Ectodermal cell (in vitro differentiated cells): ENCODE data around the gene ASXL1.
A peak's percentile ranks its signal among the peaks of the same experiment; 100 is the strongest.

Experiments
- H3K27ac ChIP-seq: 2 replicates; pipeline ENCODE4 v1.7.0; 2013; ENCODE audit warnings: mild to moderate bottlenecking, low read depth, low read length; ENCODE audit not compliant: insufficient read depth, poor library complexity, severe bottlenecking
- H3K27me3 ChIP-seq: 2 replicates; pipeline ENCODE4 v1.7.0; 2013; ENCODE audit warnings: mild to moderate bottlenecking, low read length; ENCODE audit not compliant: insufficient read depth, control insufficient read depth, poor library complexity, severe bottlenecking
- H3K36me3 ChIP-seq: one replicate; pipeline ENCODE4 v1.7.0; 2013; ENCODE audit warnings: low read length; ENCODE audit not compliant: control insufficient read depth, insufficient read depth
- H3K4me1 ChIP-seq: one replicate; pipeline ENCODE4 v1.7.0; 2013; ENCODE audit warnings: low read length; ENCODE audit not compliant: control insufficient read depth, insufficient read depth
- H3K4me3 ChIP-seq: 2 replicates; pipeline ENCODE4 v1.7.0; 2013; ENCODE audit warnings: low read depth, low read length, control low read depth; ENCODE audit not compliant: insufficient read depth
- H3K9me3 ChIP-seq: 2 replicates; pipeline ENCODE4 v1.7.0; 2013; ENCODE audit warnings: mild to moderate bottlenecking, low read length, moderate library complexity; ENCODE audit not compliant: control insufficient read depth
- WGBS, 2 experiments: methylation state at CpG; one replicate each; pipeline ENCODE4 v1.1.7; 2013; ENCODE audit warnings: missing lambda C conversion rate in 2 of 2; 5-methylcytosine and 5-hydroxymethylcytosine counted together

The ASXL1 gene

DNA sequence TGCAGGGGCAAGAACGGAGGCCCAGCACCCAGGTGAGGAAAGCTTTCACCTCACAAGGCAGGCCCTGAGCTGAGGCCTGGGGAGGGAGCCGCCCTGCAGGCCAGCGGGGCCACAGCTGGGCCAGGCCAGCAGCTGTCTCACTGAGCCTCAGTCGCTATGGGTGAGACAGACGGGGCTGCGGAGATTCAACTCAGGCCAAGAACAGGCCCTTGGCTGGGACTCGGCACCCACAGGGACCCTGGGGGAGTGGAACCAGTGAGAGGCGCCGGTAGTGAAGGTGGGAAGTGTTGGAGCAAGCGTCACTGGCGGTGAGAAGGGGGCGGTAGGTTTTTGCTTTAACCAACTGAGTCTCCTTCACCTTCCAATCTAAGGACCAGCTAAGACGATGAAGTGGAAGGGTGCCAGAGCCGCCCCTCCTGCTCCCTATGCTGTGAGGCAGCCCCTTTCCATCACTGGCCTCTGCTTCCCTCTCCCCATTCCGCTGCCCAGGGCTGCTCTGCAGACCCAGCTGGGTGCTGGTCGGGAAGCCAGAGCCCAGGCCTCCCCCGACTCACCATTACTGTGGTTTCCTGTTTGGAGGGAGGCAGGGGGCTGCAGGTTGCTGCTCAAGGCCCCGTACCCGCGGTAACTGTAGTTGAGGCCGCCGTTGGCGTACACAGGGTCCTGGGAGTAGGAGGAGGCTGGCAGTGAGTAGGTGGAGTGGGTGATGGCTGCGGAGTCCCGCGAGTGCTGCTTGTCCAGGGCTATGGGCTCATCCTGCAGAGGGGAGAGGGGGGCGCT, 93.7 kb downstream of the ASXL1 start:
- WGBS, 2 experiments: 93 to 94% methylated on average over 27 of the region's 27 CpGs
- H3K4me1 ChIP-seq: peaks cover 10% of the 10 kb centered on the region

GRCh38 chr20:32452776-32453466, 94.8 kb downstream of the ASXL1 start:
- 96% methylated on average over 24 of the region's 24 CpGs for WGBS, 2 experiments
- H3K4me1 ChIP-seq: peaks cover 15% of the 10 kb centered on the region
- peaks cover 21% of the 10 kb centered on the region for H3K36me3 ChIP-seq

More for the DNA sequence above, 93.7 kb downstream of the ASXL1 start:
- Histone ChIP-seq H3K9me3 (no peaks in the 10 kb centered on the region), H3K36me3 (peaks cover 21% of the 10 kb centered on the region), H3K4me3 (no peak overlapping the region), H3K27me3 (no peaks in the 10 kb centered on the region), H3K27ac (no peak overlapping the region)

GRCh38 chr20:32453467-32454163, 95.5 kb downstream of the ASXL1 start:
- Histone ChIP-seq H3K4me3 (no peak overlapping the region), H3K27me3 (no peaks in the 10 kb centered on the region), H3K27ac (no peak overlapping the region), H3K36me3 (peaks cover 21% of the 10 kb centered on the region), H3K4me1 (peaks cover 21% of the 10 kb centered on the region), H3K9me3 (no peaks in the 10 kb centered on the region)
- WGBS, 2 experiments: 96% methylated on average over 28 of the region's 28 CpGs

More at GRCh38 chr20:32452776-32453466, 94.8 kb downstream of the ASXL1 start:
- H3K9me3 ChIP-seq: no peaks in the 10 kb centered on the region
- H3K27me3 ChIP-seq: no peaks in the 10 kb centered on the region
- no peak overlapping the region for H3K27ac ChIP-seq
- no peak overlapping the region for H3K4me3 ChIP-seq

GRCh38 chr20:32454164-32455145, 96.3 kb downstream of the ASXL1 start:
- WGBS, 2 experiments: 94 to 96% methylated on average over 31 of the region's 31 CpGs
- peaks cover 18% of the 10 kb centered on the region for H3K36me3 ChIP-seq
- H3K4me3 ChIP-seq: no peak overlapping the region

GRCh38 chr20:32455171-32455900, 97.2 kb downstream of the ASXL1 start:
- Histone ChIP-seq H3K36me3 (peaks cover 14% of the 10 kb centered on the region), H3K4me1 (peaks cover 24% of the 10 kb centered on the region), H3K27me3 (no peaks in the 10 kb centered on the region), H3K4me3 (no peak overlapping the region), H3K9me3 (no peaks in the 10 kb centered on the region), H3K27ac (no peak overlapping the region)
- WGBS, 2 experiments: 91 to 94% methylated on average over 12 of the region's 12 CpGs

More at GRCh38 chr20:32454164-32455145, 96.3 kb downstream of the ASXL1 start:
- peaks cover 22% of the 10 kb centered on the region for H3K4me1 ChIP-seq
- H3K27ac ChIP-seq: no peak overlapping the region
- no peaks in the 10 kb centered on the region for H3K27me3 ChIP-seq
- H3K9me3 ChIP-seq: no peaks in the 10 kb centered on the region

DNA sequence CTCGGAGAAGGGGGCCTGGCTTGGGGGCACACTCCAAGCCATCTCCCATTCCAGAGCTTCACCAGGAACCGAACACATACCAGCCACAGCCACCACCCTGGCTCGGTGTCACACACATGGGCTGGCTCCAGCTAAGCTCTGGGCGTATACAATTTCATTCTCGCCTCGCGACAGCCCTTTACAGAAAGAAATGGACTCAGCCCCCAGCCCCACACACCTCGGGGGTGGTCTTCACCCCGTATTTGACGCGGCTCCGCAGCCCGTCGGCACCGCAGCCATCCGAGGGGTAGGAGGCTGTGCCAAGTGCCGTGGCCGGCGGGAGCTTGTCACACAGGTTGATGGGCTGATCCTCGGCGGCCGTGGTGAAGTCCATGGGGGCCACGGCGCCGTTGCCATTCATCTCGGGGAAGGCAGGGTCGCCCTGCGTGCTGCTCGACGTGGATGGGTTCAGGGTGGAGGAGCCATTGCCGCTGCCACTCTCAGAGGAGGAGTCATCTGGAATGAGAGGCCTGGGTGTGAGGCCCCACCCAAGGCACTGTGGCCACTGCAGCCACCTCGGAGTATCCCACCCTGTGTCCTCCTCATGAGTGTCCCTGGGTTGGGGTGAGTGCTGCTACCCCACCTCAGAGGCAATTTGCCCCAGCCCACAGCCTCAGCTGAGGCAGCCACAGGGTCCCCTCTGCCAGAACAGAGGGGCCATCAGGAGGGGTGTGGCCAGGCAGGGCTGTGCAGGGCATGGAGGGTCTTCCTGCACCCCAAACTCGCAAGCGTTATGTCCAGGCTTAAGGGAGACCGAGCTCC, 98.0 kb downstream of the ASXL1 start:
- H3K9me3 ChIP-seq: no peaks in the 10 kb centered on the region
- peaks cover 27% of the 10 kb centered on the region for H3K4me1 ChIP-seq
- peak overlapping the region; percentile 97 for H3K27ac ChIP-seq
- WGBS, 2 experiments: 94 to 95% methylated on average over 35 of the region's 35 CpGs
- peak overlapping the region; percentile 39 for H3K4me3 ChIP-seq
- H3K27me3 ChIP-seq: no peaks in the 10 kb centered on the region
- H3K36me3 ChIP-seq: peaks cover 14% of the 10 kb centered on the region

DNA sequence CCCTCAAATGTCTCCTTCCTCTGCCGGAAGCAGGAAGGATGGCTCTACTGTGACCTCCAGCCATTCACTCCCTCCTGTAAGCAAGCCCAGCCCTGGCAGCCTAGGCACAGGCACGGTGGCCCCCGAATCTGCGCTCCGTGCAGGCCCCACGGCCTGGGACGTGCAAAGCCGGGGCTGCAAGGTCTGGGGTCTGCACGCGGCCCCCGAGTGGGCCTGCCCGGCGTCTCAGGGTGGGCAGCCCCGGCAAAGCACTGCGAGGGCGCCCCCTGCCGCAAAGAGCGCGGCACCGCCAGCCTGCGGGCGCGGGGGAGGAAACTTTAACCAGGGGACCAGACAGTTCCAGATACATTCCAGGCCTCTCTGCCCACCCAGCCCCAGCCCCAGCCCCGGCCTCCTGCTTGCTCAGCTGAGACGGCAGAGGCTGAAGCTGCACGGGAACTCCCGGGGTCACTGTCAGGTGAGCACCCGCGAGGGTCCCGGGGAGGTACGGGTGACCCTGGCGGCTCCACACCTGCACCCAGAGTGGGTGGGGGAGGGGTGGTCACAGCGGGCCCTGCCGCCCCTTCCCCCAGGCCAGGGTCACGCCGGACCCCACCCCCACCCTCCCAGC, 98.8 kb downstream of the ASXL1 start:
- peak overlapping the region; percentile 97 for H3K27ac ChIP-seq
- no peaks in the 10 kb centered on the region for H3K9me3 ChIP-seq
- no peaks in the 10 kb centered on the region for H3K27me3 ChIP-seq
- 6 to 7% methylated on average over 36 of the region's 36 CpGs for WGBS, 2 experiments
- peak overlapping the region; percentile 39 for H3K4me3 ChIP-seq
- peaks cover 27% of the 10 kb centered on the region for H3K4me1 ChIP-seq
- peaks cover 9% of the 10 kb centered on the region for H3K36me3 ChIP-seq

DNA sequence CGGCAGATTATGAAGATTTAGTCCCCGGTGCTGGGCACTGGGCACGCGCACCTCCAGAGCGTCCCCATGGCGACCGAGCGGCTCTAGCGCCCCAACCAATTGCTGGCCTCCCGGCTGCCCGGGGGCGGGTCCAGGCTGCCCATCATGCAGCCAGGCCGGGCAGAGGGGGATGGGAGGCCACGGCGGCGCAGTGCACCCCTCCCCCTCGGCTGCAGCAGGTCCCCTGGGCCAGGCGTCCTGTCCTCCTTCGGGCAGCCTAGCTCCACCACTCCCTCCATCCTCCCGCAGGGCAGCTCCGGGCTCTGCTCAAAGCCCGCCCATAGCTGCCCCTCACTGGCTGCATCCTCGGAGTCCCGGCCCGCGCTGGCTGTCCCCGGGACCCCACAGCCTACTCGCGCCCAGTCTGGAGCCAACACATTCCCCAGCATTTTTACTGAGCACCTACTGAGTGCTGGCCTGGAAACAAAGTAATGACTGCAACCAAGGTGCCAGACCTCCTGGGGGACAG, 99.4 kb downstream of the ASXL1 start:
- H3K36me3 ChIP-seq: peaks cover 7% of the 10 kb centered on the region
- WGBS, 2 experiments: 2 to 3% methylated on average over 29 of the region's 29 CpGs
- peak overlapping the region; percentile 39 for H3K4me3 ChIP-seq
- H3K27me3 ChIP-seq: no peaks in the 10 kb centered on the region
- no peaks in the 10 kb centered on the region for H3K9me3 ChIP-seq
- peak overlapping the region; percentile 97 for H3K27ac ChIP-seq
- H3K4me1 ChIP-seq: peaks cover 27% of the 10 kb centered on the region
